Sigmoid colon (tissue), 4 donors: ENCODE results near the gene RAB6D.

ENCODE experiments used
- CTCF ChIP-seq, 4 experiments: fragments of 450-650 bp in 3 of 4; fragments of 200-600 bp in 1 of 4; IDR thresholded peaks; one replicate each; pipeline ENCODE4 v1.5.1; 2016 to 2019; ENCODE audit warnings: antibody characterized with exemption in 4 of 4, mild to moderate bottlenecking in 3 of 4, moderate library complexity in 2 of 4
- EP300 ChIP-seq, 4 donors: sonication (generic); formaldehyde crosslinking; IDR thresholded peaks; one replicate each; pipeline ENCODE4 v1.6.1; 2017; ENCODE audit warnings: antibody characterized with exemption in 4 of 4
- POLR2A ChIP-seq, 2 donors: fragments of 450-650 bp; IDR thresholded peaks; one replicate each; pipeline ENCODE4 v1.6.1; 2016; ENCODE audit warnings: antibody characterized with exemption in 2 of 2, mild to moderate bottlenecking in 2 of 2, moderate library complexity in 2 of 2

- TF ChIP-seq CTCF (IDR thresholded peaks at IDR 0.05) (no peak), POLR2A (IDR thresholded peaks at IDR 0.05) (no peak), EP300 (IDR thresholded peaks at IDR 0.05) (no peak)
These were observed 30.4 kb upstream of the RAB6D start for GRCh38 chr2:131394147-131394931.
